Measurements from ENCODE around the gene CCRL2.
"Not testable (repeated sequence)": the region's sequence is repeated elsewhere in the genome, so short reads cannot be mapped to it uniquely, and the experiment has no call there.

The CCRL2 gene

DNA sequence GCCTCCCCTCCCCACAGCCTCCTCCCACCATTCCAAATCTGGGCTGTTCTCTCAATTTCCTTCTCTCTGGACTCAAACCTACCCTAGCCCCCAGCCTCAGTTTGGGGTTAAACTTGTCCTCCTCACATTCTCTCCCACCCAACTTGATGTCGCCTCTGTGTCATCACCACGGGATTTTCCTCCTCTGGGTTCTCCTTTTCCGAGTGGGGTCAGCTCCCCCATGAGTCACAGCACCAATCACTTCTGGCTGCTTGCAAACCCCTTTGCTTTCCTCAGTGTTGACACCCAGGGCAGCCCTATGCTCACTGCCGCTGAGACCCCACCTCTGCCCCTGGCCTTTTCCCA, 644 bp upstream of the CCRL2 start:
- no peak for DNase-seq

DNA sequence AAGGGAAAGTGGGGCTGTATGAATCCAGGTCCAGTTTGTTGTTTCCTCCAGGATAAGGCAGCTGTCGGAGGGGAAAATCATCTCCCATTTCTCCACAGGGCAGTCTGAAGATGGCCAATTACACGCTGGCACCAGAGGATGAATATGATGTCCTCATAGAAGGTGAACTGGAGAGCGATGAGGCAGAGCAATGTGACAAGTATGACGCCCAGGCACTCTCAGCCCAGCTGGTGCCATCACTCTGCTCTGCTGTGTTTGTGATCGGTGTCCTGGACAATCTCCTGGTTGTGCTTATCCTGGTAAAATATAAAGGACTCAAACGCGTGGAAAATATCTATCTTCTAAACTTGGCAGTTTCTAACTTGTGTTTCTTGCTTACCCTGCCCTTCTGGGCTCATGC, 911 bp downstream of the CCRL2 start:
- DNase-seq: no peak

DNA sequence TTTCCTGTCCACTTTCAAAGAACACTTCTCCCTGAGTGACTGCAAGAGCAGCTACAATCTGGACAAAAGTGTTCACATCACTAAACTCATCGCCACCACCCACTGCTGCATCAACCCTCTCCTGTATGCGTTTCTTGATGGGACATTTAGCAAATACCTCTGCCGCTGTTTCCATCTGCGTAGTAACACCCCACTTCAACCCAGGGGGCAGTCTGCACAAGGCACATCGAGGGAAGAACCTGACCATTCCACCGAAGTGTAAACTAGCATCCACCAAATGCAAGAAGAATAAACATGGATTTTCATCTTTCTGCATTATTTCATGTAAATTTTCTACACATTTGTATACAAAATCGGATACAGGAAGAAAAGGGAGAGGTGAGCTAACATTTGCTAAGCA, 1.8 kb downstream of the CCRL2 start:
- DNase-seq: no peak

DNA sequence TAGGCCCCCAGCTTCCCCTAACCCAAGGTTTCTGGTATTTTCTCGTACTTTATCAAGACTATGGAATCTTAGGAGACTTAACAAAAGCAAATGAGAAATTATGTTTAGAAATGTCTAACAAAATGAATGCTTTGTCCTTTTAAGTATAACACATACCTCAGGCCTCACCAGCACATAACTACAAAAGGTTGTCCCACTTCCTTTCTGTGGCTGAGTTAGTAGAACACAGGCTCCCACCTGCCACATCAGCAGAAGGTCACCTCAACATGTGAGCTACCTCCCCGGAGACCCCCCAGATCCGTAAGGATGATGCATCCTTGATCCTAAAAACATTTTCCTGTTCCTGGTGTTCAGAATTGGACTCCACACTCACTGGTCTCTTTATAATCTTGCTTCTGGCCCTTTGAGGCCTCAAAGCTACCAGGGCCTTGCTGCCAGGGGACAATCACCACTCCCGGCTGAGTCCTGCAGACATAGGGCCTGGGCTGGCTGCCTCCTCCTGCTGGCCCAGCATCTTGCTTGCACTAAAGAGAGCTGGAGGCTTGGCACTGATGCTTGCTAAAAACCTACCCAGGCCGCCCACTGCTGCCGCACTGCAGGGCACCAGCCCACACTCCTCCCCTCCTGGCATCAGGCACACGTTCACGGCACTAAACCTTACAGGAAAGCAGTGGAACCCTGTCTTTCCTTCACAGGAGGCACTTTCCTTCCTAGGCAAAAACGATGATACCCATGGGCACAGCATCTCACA, 2.9 kb downstream of the CCRL2 start:
- DNase-seq: no peak

- DNase-seq: no peak
Measured at GRCh38 chr3:46410669-46411068, 3.6 kb downstream of the CCRL2 start.

GRCh38 chr3:46411271-46411670, 4.2 kb downstream of the CCRL2 start:
- DNase-seq: no peak

GRCh38 chr3:46412786-46413298, 5.8 kb downstream of the CCRL2 start:
- DNase-seq: no peak

DNA sequence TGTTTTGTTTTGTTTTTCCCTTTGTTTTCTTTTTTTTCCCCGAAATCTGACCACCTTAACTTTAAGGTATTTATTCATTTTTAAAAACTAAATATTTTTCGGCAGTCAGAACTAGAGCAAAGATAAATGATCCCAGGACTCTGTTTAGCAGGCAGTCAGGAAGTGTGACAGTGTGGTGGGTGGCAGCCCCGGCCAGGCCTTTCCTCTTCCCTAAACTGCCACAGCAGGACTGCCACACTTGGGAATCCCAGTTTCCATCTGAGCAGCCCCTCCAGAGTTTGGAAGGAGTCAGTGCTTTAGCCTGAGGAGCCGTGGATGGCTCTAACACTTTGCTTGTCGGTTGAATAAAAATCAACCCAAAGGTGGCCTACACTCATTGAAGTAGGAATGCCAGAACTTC, 6.9 kb downstream of the CCRL2 start:
- no peak for DNase-seq

DNA sequence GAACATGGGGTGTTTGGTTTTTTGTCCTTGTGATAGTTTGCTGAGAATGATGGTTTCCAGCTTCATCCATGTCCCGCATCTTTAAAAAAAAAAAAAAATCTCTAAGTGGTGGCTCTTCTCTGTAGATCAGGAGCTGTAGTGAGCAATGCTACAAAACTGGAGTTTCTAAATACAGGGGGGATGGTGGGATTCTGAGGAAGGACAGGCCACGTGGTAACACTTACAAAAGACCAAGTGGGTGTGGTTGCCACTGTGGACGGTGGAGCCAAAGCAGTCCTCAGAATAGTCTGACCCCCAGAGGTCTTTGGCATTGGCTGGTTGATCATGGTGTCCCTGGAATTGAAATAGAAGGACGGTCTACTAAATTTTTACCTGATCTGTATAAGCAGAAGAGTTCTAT, 7.7 kb downstream of the CCRL2 start:
- DNase-seq: no peak

DNA sequence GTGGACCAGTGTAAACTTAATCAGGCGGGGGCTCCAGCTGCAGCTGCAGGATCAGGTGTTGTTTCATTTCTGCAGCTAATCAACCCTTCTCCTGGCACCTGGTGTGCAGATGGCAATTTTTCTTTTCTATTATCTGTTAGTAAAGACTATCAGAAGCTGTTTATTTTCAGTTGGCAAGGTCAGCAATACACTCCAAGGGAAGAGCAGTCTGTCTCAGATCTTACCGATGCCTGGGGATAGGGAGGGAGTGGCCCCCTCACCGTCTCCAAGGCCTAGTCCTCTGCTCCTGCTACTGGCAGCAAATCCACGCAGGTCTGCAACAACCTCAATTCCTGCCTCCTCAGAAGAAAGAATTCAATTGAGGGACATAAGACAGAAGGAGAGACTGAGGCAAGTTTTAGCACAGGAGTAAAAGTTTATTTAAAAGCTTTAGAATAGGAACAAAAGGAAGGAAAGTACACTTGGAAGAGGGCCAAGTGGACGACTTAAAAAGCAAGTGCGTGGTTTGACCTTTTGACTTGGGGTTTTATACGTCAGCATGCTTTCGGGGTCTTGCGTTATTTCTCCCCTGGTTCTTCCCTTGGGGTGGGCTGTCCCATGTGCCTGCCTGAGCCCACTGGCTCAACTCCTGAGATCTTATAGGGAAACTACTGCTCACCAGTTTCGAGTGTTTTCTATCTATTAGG, 9.2 kb downstream of the CCRL2 start:
- no peak for DNase-seq

- no peak for DNase-seq
Measured at GRCh38 chr3:46416811-46417510, 9.9 kb downstream of the CCRL2 start.

- no peak for DNase-seq
Measured at GRCh38 chr3:46417841-46418611, 11.0 kb downstream of the CCRL2 start.

DNA sequence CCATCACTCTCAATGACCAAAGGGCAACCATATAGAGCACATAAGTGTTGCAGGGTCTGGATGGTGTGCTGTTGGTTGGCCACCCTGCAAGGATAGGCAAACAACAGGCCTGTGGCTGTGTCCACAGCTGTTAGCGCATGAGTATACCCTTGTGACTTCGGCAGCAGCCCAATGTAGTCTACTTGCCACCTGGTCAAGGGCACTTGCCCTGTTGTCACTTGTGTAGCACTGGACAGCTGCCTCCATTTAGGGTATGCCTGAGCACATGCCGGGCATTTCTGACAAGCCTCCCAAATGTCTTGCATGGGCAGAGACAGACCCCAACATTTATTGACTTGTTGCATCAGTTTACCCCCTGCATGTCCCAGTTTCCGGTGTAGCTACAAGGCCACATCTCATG, 12.8 kb downstream of the CCRL2 start:
- DNase-seq: no peak

- no peak for DNase-seq
Measured at GRCh38 chr3:46420931-46421330, 13.9 kb downstream of the CCRL2 start.

DNA sequence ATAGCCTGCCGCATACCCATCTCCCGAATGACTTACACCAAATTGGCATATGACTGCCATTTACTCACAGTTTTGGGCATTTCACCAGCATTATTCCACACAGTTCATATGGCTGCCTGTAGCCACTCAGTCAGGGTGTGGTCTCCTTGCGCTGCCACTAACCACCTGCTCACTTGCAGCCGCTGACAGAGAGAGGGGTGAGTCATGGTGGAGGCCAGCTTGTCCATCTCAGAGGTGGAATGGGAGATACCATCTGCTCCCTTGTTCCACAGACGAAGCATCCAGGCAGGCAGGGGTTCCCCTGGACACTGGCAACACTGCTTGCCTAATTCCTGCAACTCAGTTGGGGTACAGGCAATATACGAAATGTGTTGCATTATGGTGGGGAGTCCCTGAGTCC, 15.6 kb downstream of the CCRL2 start:
- DNase-seq: no peak

DNA sequence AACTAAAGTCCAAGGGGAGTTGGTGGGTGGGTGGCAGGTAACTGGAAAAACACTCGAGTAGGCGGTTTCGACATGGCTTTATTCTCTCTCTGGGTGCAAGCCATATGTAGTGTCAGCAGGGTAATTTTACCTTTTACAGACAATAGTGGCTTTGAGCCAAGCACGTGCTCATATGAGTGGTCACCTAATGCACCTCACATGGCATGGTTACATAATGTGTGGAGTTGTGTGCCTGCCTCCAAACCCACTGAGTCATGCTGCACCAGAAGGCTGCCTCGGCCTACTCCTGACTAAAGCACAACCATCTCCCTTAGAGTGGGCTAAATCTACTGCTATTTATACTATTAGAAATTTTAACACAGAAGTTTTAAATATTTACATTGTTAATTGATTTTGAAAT, 16.5 kb downstream of the CCRL2 start:
- DNase-seq: no peak

DNA sequence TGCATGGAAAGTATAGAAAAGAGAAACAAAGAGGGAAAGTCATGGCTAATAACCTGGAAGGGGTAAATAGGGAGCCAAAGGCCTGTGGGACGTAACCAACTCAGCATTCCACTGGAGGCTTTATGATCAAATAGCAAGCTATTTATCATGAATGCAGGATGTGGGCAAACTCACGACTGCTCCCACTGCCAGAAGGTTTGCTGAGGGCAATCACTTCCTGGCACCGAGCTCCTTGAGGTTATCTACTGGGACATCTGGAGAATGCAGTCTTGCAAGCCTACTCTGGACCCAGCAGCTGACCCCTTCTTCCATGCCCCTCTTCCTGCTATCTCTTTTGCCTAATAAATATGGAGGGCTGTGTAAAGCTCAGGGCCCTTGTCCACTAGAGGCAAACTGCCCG, 19.4 kb downstream of the CCRL2 start:
- DNase-seq: not testable (repeated sequence)

GRCh38 chr3:46427404-46427803, 20.3 kb downstream of the CCRL2 start:
- DNase-seq: not testable (repeated sequence)

- DNase-seq: no peak
Measured at GRCh38 chr3:46427916-46428833, 21.1 kb downstream of the CCRL2 start.

- DNase-seq: no peak
Measured at GRCh38 chr3:46429250-46429649, 22.2 kb downstream of the CCRL2 start.

DNA sequence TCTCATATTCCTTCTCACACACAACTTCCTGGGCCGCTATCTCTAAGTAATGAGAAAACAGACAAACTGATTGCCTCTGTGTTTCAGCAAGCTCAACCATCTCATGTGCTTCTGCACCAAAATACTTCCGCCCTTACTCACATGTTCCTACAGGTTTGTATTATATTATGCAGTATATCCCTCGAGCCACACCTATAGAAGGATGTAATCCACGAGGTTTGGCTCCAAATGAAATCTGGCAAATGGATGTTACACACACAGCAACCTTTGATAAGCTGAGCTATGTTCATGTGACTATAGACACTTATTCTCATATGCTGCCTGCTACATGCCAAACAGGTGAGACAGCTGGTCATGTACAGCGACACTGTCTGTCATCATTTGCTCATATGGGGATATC, 22.6 kb downstream of the CCRL2 start:
- DNase-seq: no peak

DNA sequence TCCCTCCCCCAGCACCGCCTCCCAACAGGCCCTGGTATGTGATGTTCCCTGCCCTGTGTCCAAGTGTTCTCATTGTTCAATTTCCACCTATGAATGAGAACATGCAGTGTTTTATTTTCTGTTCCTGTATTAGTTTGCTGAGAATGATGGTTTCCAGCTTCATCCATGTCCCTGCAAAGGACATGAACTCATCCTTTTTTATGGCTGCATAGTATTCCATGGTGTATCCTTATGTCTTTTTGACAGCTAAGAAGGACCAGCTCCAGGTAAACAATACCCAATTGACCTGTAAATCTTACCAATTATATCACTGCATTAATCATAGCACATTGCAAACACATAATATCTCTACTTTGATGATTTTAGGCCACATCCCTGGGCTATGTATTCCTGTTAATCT, 23.8 kb downstream of the CCRL2 start:
- not testable (repeated sequence) for DNase-seq
